ENCODE results near the gene CXCL11.
"Not testable (repeated sequence)": the region's sequence is repeated elsewhere in the genome, so short reads cannot be mapped to it uniquely, and the experiment has no call there.

GRCh38 chr4:76049860-76050416 is 14.1 kb upstream of the CXCL11 start:
- not testable (repeated sequence) for TF ChIP-seq EP300 (IDR thresholded peaks at IDR 0.05); GATA3 (IDR thresholded peaks at IDR 0.05; ENCODE audit: borderline replicate concordance); RAD21 (conservative IDR thresholded peaks at IDR 0.05 in 1 of 2, IDR thresholded peaks at IDR 0.05 in 1 of 2); HMGXB4 (CRISPR knock-in tag; IDR thresholded peaks at IDR 0.05; ENCODE audit: borderline replicate concordance); RFX5 (IDR thresholded peaks at IDR 0.05); BCL3 (IDR thresholded peaks at IDR 0.05)
- TF ChIP-seq, protein P1, sequence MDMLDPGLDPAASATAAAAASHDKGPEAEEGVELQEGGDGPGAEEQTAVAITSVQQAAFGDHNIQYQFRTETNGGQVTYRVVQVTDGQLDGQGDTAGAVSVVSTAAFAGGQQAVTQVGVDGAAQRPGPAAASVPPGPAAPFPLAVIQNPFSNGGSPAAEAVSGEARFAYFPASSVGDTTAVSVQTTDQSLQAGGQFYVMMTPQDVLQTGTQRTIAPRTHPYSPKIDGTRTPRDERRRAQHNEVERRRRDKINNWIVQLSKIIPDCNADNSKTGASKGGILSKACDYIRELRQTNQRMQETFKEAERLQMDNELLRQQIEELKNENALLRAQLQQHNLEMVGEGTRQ (IDR thresholded peaks at IDR 0.05): not testable (repeated sequence)
- TF ChIP-seq, protein P2, sequence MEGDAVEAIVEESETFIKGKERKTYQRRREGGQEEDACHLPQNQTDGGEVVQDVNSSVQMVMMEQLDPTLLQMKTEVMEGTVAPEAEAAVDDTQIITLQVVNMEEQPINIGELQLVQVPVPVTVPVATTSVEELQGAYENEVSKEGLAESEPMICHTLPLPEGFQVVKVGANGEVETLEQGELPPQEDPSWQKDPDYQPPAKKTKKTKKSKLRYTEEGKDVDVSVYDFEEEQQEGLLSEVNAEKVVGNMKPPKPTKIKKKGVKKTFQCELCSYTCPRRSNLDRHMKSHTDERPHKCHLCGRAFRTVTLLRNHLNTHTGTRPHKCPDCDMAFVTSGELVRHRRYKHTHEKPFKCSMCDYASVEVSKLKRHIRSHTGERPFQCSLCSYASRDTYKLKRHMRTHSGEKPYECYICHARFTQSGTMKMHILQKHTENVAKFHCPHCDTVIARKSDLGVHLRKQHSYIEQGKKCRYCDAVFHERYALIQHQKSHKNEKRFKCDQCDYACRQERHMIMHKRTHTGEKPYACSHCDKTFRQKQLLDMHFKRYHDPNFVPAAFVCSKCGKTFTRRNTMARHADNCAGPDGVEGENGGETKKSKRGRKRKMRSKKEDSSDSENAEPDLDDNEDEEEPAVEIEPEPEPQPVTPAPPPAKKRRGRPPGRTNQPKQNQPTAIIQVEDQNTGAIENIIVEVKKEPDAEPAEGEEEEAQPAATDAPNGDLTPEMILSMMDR (IDR thresholded peaks at IDR 0.05): not testable (repeated sequence)
- TF ChIP-seq, protein P3, sequence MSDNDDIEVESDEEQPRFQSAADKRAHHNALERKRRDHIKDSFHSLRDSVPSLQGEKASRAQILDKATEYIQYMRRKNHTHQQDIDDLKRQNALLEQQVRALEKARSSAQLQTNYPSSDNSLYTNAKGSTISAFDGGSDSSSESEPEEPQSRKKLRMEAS (IDR thresholded peaks at IDR 0.05): not testable (repeated sequence)

Data from A549 (cell line).